ENCODE data around the gene KRT7. TPM values are rescaled to one million over a fixed set of nuclear protein-coding genes. Genes with fewer than 3 reads are reported as not detected.

The KRT7 gene
- total and polyA plus RNA-seq, 9 of the 15 experiments (the other 6 are each of a cell fraction or from before 2014, with no cell fraction given) = 1.4 TPM; not detected in 8

GRCh38 chr12:52203079-52203921 is 29.7 kb upstream of the KRT7 start (continued):
- no peak for TF ChIP-seq GTF3C2 (IDR thresholded peaks at IDR 0.05; ENCODE audit: borderline replicate concordance, extremely low read depth, insufficient read length)
- TF ChIP-seq, protein P1, sequence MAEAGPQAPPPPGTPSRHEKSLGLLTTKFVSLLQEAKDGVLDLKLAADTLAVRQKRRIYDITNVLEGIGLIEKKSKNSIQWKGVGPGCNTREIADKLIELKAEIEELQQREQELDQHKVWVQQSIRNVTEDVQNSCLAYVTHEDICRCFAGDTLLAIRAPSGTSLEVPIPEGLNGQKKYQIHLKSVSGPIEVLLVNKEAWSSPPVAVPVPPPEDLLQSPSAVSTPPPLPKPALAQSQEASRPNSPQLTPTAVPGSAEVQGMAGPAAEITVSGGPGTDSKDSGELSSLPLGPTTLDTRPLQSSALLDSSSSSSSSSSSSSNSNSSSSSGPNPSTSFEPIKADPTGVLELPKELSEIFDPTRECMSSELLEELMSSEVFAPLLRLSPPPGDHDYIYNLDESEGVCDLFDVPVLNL (CRISPR knock-in tag; IDR thresholded peaks at IDR 0.05; ENCODE audit: low read depth) = no peak
- TF ChIP-seq FOXK2 (conservative IDR thresholded peaks at IDR 0.05 in 1 of 2, IDR thresholded peaks at IDR 0.05 in 1 of 2; ENCODE audit: low read depth in 2 of 2) = no peak
- no peak for TF ChIP-seq PHTF2 (CRISPR knock-in tag; IDR thresholded peaks at IDR 0.05)
- TF ChIP-seq ZFP30 (CRISPR knock-in tag; IDR thresholded peaks at IDR 0.05; ENCODE audit: borderline replicate concordance) = no peak
- TF ChIP-seq PCBP2 (IDR thresholded peaks at IDR 0.05; ENCODE audit: low read depth, low read length, poor library complexity, severe bottlenecking) = no peak

Measured in K562 (cell line).